ENCODE results near the gene PDZD4.

PDZD4 gene

GRCh38 chrX:153797415-153798015 lies 32.8 kb downstream of the PDZD4 start:
- H3K4me3 ChIP-seq (ENCODE audit: low read length), result no peak overlapping the region
- peaks cover 19% of the 10 kb centered on the region for H3K4me1 ChIP-seq (ENCODE audit: control insufficient read depth, insufficient read depth, low read length)
- no peak overlapping the region for H3K9ac ChIP-seq (ENCODE audit: low read length)
- no peaks in the 10 kb centered on the region for H3K27me3 ChIP-seq (ENCODE audit: control insufficient read depth, insufficient read depth, low read length)
- no peaks in the 10 kb centered on the region for H3K9me3 ChIP-seq (ENCODE audit: control insufficient read depth, low read length)
- H3K36me3 ChIP-seq (ENCODE audit: control insufficient read depth, insufficient read depth, low read length), result no peaks in the 10 kb centered on the region

GRCh38 chrX:153794897-153795816 lies 35.2 kb downstream of the PDZD4 start:
- H3K27me3 ChIP-seq (ENCODE audit: control insufficient read depth, insufficient read depth, low read length), result no peaks in the 10 kb centered on the region
- H3K4me3 ChIP-seq (ENCODE audit: low read length), result peak overlapping the region; percentile 50
- H3K4me1 ChIP-seq (ENCODE audit: control insufficient read depth, insufficient read depth, low read length), result peaks cover 21% of the 10 kb centered on the region
- H3K36me3 ChIP-seq (ENCODE audit: control insufficient read depth, insufficient read depth, low read length), result no peaks in the 10 kb centered on the region
- no peaks in the 10 kb centered on the region for H3K9me3 ChIP-seq (ENCODE audit: control insufficient read depth, low read length)
- peak overlapping the region; percentile 76 for H3K9ac ChIP-seq (ENCODE audit: low read length)

GRCh38 chrX:153794018-153794896 lies 36.1 kb downstream of the PDZD4 start, which contains the start of the genes IDH3G and SSR4:
Gene IDH3G (minus strand): TSS chrX:153794375. CDS start chrX:153794326, 49 bp downstream.
Gene SSR4 (plus strand): TSS chrX:153794668. CDS start chrX:153794688, 20 bp downstream.
- no peaks in the 10 kb centered on the region for H3K9me3 ChIP-seq (ENCODE audit: control insufficient read depth, low read length)
- peak within 1 kb of the TSS; percentile 76 for H3K9ac ChIP-seq (ENCODE audit: low read length)
- no peaks in the 10 kb centered on the region for H3K27me3 ChIP-seq (ENCODE audit: control insufficient read depth, insufficient read depth, low read length)
- H3K4me1 ChIP-seq (ENCODE audit: control insufficient read depth, insufficient read depth, low read length), result peaks cover 21% of the 10 kb centered on the region
- H3K4me3 ChIP-seq (ENCODE audit: low read length), result peak within 1 kb of the TSS; percentile 50
- no peaks in the 10 kb centered on the region for H3K36me3 ChIP-seq (ENCODE audit: control insufficient read depth, insufficient read depth, low read length)

GRCh38 chrX:153793291-153793690 lies 37.1 kb downstream of the PDZD4 start:
- peak overlapping the region; percentile 74 for H3K9ac ChIP-seq (ENCODE audit: low read length)
- H3K9me3 ChIP-seq (ENCODE audit: control insufficient read depth, low read length), result no peaks in the 10 kb centered on the region
- H3K27me3 ChIP-seq (ENCODE audit: control insufficient read depth, insufficient read depth, low read length), result no peaks in the 10 kb centered on the region
- H3K4me1 ChIP-seq (ENCODE audit: control insufficient read depth, insufficient read depth, low read length), result peaks cover 21% of the 10 kb centered on the region
- peak overlapping the region; percentile 46 for H3K4me3 ChIP-seq (ENCODE audit: low read length)
- no peaks in the 10 kb centered on the region for H3K36me3 ChIP-seq (ENCODE audit: control insufficient read depth, insufficient read depth, low read length)

GRCh38 chrX:153792368-153792767 lies 38.0 kb downstream of the PDZD4 start:
- Histone ChIP-seq H3K4me3 (ENCODE audit: low read length) (no peak overlapping the region), H3K4me1 (ENCODE audit: control insufficient read depth, insufficient read depth, low read length) (peaks cover 21% of the 10 kb centered on the region), H3K27me3 (ENCODE audit: control insufficient read depth, insufficient read depth, low read length) (no peaks in the 10 kb centered on the region), H3K9me3 (ENCODE audit: control insufficient read depth, low read length) (no peaks in the 10 kb centered on the region), H3K9ac (ENCODE audit: low read length) (no peak overlapping the region), H3K36me3 (ENCODE audit: control insufficient read depth, insufficient read depth, low read length) (no peaks in the 10 kb centered on the region)

- Histone ChIP-seq H3K9ac (ENCODE audit: low read length) (no peak overlapping the region), H3K36me3 (ENCODE audit: control insufficient read depth, insufficient read depth, low read length) (no peaks in the 10 kb centered on the region), H3K4me1 (ENCODE audit: control insufficient read depth, insufficient read depth, low read length) (peaks cover 19% of the 10 kb centered on the region), H3K9me3 (ENCODE audit: control insufficient read depth, low read length) (no peaks in the 10 kb centered on the region), H3K4me3 (ENCODE audit: low read length) (no peak overlapping the region), H3K27me3 (ENCODE audit: control insufficient read depth, insufficient read depth, low read length) (no peaks in the 10 kb centered on the region)
These were observed 39.1 kb downstream of the PDZD4 start for GRCh38 chrX:153791104-153791852.

- H3K4me3 ChIP-seq (ENCODE audit: low read length), result no peak overlapping the region
- no peaks in the 10 kb centered on the region for H3K36me3 ChIP-seq (ENCODE audit: control insufficient read depth, insufficient read depth, low read length)
- H3K9ac ChIP-seq (ENCODE audit: low read length), result no peak overlapping the region
- H3K27me3 ChIP-seq (ENCODE audit: control insufficient read depth, insufficient read depth, low read length), result no peaks in the 10 kb centered on the region
- peaks cover 10% of the 10 kb centered on the region for H3K4me1 ChIP-seq (ENCODE audit: control insufficient read depth, insufficient read depth, low read length)
- no peaks in the 10 kb centered on the region for H3K9me3 ChIP-seq (ENCODE audit: control insufficient read depth, low read length)
These were observed 40.7 kb downstream of the PDZD4 start for GRCh38 chrX:153789654-153790053.

GRCh38 chrX:153786669-153787068 lies 43.7 kb downstream of the PDZD4 start:
- Histone ChIP-seq H3K9me3 (ENCODE audit: control insufficient read depth, low read length) (no peaks in the 10 kb centered on the region), H3K4me1 (ENCODE audit: control insufficient read depth, insufficient read depth, low read length) (peaks cover 3% of the 10 kb centered on the region), H3K4me3 (ENCODE audit: low read length) (no peak overlapping the region), H3K36me3 (ENCODE audit: control insufficient read depth, insufficient read depth, low read length) (no peaks in the 10 kb centered on the region), H3K27me3 (ENCODE audit: control insufficient read depth, insufficient read depth, low read length) (no peaks in the 10 kb centered on the region), H3K9ac (ENCODE audit: low read length) (no peak overlapping the region)

- H3K4me1 ChIP-seq (ENCODE audit: control insufficient read depth, insufficient read depth, low read length), result peaks cover 12% of the 10 kb centered on the region
- H3K27me3 ChIP-seq (ENCODE audit: control insufficient read depth, insufficient read depth, low read length), result no peaks in the 10 kb centered on the region
- no peak overlapping the region for H3K4me3 ChIP-seq (ENCODE audit: low read length)
- H3K36me3 ChIP-seq (ENCODE audit: control insufficient read depth, insufficient read depth, low read length), result no peaks in the 10 kb centered on the region
- no peaks in the 10 kb centered on the region for H3K9me3 ChIP-seq (ENCODE audit: control insufficient read depth, low read length)
- no peak overlapping the region for H3K9ac ChIP-seq (ENCODE audit: low read length)
These were observed 45.9 kb downstream of the PDZD4 start for GRCh38 chrX:153784325-153784967.

GRCh38 chrX:153783378-153784013 lies 46.8 kb downstream of the PDZD4 start:
- peaks cover 12% of the 10 kb centered on the region for H3K4me1 ChIP-seq (ENCODE audit: control insufficient read depth, insufficient read depth, low read length)
- H3K27me3 ChIP-seq (ENCODE audit: control insufficient read depth, insufficient read depth, low read length), result no peaks in the 10 kb centered on the region
- no peak overlapping the region for H3K4me3 ChIP-seq (ENCODE audit: low read length)
- H3K36me3 ChIP-seq (ENCODE audit: control insufficient read depth, insufficient read depth, low read length), result no peaks in the 10 kb centered on the region
- H3K9me3 ChIP-seq (ENCODE audit: control insufficient read depth, low read length), result no peaks in the 10 kb centered on the region
- H3K9ac ChIP-seq (ENCODE audit: low read length), result no peak overlapping the region

All from mucosa of stomach (tissue), 1 donor.